Measurements from ENCODE around the gene VENTX.

DNA sequence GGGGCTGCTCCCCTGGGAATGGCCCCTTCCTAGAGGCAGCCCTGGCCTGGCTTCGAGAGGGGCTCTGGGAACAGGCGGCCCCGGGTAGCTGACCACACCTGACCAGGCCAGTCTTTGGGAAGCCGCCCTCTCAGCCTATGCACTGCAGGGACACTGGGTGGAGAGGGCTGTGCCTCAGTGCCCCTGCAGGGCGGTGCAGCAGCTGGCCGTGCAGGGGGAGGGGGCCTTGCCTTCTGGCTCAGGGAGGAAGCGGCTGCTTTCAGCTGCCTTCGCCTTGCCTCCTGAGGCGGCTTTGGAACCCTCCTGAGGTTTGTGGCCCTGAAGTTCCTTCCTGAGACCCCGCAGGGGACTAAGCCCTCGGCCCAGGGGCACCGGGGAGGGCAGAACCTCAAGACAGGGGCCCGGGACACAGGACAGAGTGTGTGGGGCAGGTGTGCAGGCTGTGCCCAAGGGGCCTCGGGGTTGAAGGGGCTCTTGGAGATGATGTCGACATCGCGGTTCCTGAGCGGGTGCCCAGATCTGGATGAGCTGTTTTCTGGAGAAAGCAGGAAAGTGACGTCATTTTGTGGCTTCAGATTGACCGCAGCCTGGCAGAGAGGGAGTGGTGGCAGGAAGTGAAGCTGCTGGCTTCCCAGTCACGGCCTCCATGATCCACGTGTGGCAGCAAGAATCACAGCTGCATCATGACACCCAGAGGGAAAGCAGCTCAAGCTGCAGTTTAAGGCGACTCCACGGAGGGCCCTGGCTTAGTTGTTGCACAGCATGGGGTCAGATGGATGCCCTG, 21.4 kb downstream of the VENTX start:
- TF ChIP-seq POLR2A (IDR thresholded peaks at IDR 0.05; ENCODE audit: low read depth): no peak
- TF ChIP-seq, protein P1, sequence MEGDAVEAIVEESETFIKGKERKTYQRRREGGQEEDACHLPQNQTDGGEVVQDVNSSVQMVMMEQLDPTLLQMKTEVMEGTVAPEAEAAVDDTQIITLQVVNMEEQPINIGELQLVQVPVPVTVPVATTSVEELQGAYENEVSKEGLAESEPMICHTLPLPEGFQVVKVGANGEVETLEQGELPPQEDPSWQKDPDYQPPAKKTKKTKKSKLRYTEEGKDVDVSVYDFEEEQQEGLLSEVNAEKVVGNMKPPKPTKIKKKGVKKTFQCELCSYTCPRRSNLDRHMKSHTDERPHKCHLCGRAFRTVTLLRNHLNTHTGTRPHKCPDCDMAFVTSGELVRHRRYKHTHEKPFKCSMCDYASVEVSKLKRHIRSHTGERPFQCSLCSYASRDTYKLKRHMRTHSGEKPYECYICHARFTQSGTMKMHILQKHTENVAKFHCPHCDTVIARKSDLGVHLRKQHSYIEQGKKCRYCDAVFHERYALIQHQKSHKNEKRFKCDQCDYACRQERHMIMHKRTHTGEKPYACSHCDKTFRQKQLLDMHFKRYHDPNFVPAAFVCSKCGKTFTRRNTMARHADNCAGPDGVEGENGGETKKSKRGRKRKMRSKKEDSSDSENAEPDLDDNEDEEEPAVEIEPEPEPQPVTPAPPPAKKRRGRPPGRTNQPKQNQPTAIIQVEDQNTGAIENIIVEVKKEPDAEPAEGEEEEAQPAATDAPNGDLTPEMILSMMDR (IDR thresholded peaks at IDR 0.05): no peak
- no peak for TF ChIP-seq EP300 (IDR thresholded peaks at IDR 0.05)
